ENCODE results near the gene PIR. TPM values are rescaled to one million over a fixed set of nuclear protein-coding genes. Genes with fewer than 3 reads are reported as not detected.

Gene PIR
- total RNA-seq, 2 donors from 2014 or later = 3.1 to 3.8 TPM

- H3K4me1 Mint-ChIP-seq = no peaks in the 10 kb centered on the region
- no peak overlapping the region for H3K27ac Mint-ChIP-seq
- H3K4me3 Mint-ChIP-seq = no peak overlapping the region
- H3K27me3 Mint-ChIP-seq = peaks cover 6% of the 10 kb centered on the region
- H3K36me3 Mint-ChIP-seq (ENCODE audit: low read depth) = no peaks in the 10 kb centered on the region
- H3K9me3 Mint-ChIP-seq = no peaks in the 10 kb centered on the region
- no peak for ATAC-seq (replicated peaks)
Measured at GRCh38 chrX:15504661-15505060, 11.5 kb upstream of the PIR start.

- no peak for ATAC-seq (replicated peaks)
- Mint-ChIP-seq H3K4me3 (no peak overlapping the region), H3K27ac (no peak overlapping the region), H3K36me3 (ENCODE audit: low read depth) (no peaks in the 10 kb centered on the region), H3K9me3 (no peaks in the 10 kb centered on the region), H3K27me3 (peaks cover 9% of the 10 kb centered on the region), H3K4me1 (no peaks in the 10 kb centered on the region)
Measured at GRCh38 chrX:15501506-15501905, 8.4 kb upstream of the PIR start.

GRCh38 chrX:15500497-15500966, 7.4 kb upstream of the PIR start, which contains the start of gene BMX:
Gene BMX, plus strand, starts transcription at chrX:15500807. Its CDS starts 7,547 bp downstream, at chrX:15508354.
- no peak for ATAC-seq (replicated peaks)
- Mint-ChIP-seq H3K9me3 (no peaks in the 10 kb centered on the region), H3K4me1 (no peaks in the 10 kb centered on the region), H3K36me3 (ENCODE audit: low read depth) (no peaks in the 10 kb centered on the region), H3K27me3 (peaks cover 9% of the 10 kb centered on the region), H3K27ac (no peak within 1 kb of the TSS), H3K4me3 (no peak within 1 kb of the TSS)

GRCh38 chrX:15499976-15500375, 6.8 kb upstream of the PIR start:
- no peaks in the 10 kb centered on the region for H3K4me1 Mint-ChIP-seq
- H3K36me3 Mint-ChIP-seq (ENCODE audit: low read depth) = no peaks in the 10 kb centered on the region
- no peak for ATAC-seq (replicated peaks)
- H3K27me3 Mint-ChIP-seq = peaks cover 9% of the 10 kb centered on the region
- no peaks in the 10 kb centered on the region for H3K9me3 Mint-ChIP-seq
- H3K4me3 Mint-ChIP-seq = no peak overlapping the region
- no peak overlapping the region for H3K27ac Mint-ChIP-seq

- Mint-ChIP-seq H3K27me3 (peaks cover 3% of the 10 kb centered on the region), H3K27ac (no peak overlapping the region), H3K4me3 (no peak overlapping the region), H3K4me1 (peaks cover 2% of the 10 kb centered on the region), H3K36me3 (ENCODE audit: low read depth) (no peaks in the 10 kb centered on the region), H3K9me3 (no peaks in the 10 kb centered on the region)
- no peak for ATAC-seq (replicated peaks)
Measured at GRCh38 chrX:15498741-15499140, 5.6 kb upstream of the PIR start.

GRCh38 chrX:15497865-15498264, 4.7 kb upstream of the PIR start:
- peaks cover 3% of the 10 kb centered on the region for H3K27me3 Mint-ChIP-seq
- ATAC-seq (replicated peaks) = no peak
- no peak overlapping the region for H3K4me3 Mint-ChIP-seq
- no peaks in the 10 kb centered on the region for H3K36me3 Mint-ChIP-seq (ENCODE audit: low read depth)
- no peak overlapping the region for H3K27ac Mint-ChIP-seq
- peaks cover 5% of the 10 kb centered on the region for H3K4me1 Mint-ChIP-seq
- no peaks in the 10 kb centered on the region for H3K9me3 Mint-ChIP-seq

- no peak overlapping the region for H3K4me3 Mint-ChIP-seq
- H3K27me3 Mint-ChIP-seq = peaks cover 3% of the 10 kb centered on the region
- H3K9me3 Mint-ChIP-seq = no peaks in the 10 kb centered on the region
- H3K4me1 Mint-ChIP-seq = peaks cover 5% of the 10 kb centered on the region
- no peaks in the 10 kb centered on the region for H3K36me3 Mint-ChIP-seq (ENCODE audit: low read depth)
- no peak for ATAC-seq (replicated peaks)
- no peak overlapping the region for H3K27ac Mint-ChIP-seq
Measured at GRCh38 chrX:15496824-15497223, 3.7 kb upstream of the PIR start.

- Mint-ChIP-seq H3K36me3 (ENCODE audit: low read depth) (no peaks in the 10 kb centered on the region), H3K27me3 (peaks cover 3% of the 10 kb centered on the region), H3K4me3 (no peak overlapping the region), H3K4me1 (peaks cover 5% of the 10 kb centered on the region), H3K9me3 (no peaks in the 10 kb centered on the region), H3K27ac (no peak overlapping the region)
- ATAC-seq (replicated peaks) = no peak
Measured at GRCh38 chrX:15495801-15496200, 2.7 kb upstream of the PIR start.

GRCh38 chrX:15492469-15492868, 664 bp downstream of the PIR start:
- Mint-ChIP-seq H3K27ac (no peak overlapping the region), H3K9me3 (no peaks in the 10 kb centered on the region), H3K36me3 (ENCODE audit: low read depth) (no peaks in the 10 kb centered on the region), H3K4me3 (peak overlapping the region; percentile 78), H3K27me3 (no peaks in the 10 kb centered on the region), H3K4me1 (peaks cover 5% of the 10 kb centered on the region)
- ATAC-seq (replicated peaks) = no peak

- H3K4me1 Mint-ChIP-seq = no peaks in the 10 kb centered on the region
- no peak overlapping the region for H3K27ac Mint-ChIP-seq
- no peak for ATAC-seq (replicated peaks)
- no peaks in the 10 kb centered on the region for H3K36me3 Mint-ChIP-seq (ENCODE audit: low read depth)
- H3K27me3 Mint-ChIP-seq = no peaks in the 10 kb centered on the region
- H3K4me3 Mint-ChIP-seq = no peak overlapping the region
- H3K9me3 Mint-ChIP-seq = no peaks in the 10 kb centered on the region
Measured at GRCh38 chrX:15483891-15484290, 9.2 kb downstream of the PIR start.

- ATAC-seq (replicated peaks) = no peak
- Mint-ChIP-seq H3K9me3 (no peaks in the 10 kb centered on the region), H3K27ac (no peak overlapping the region), H3K27me3 (no peaks in the 10 kb centered on the region), H3K4me1 (no peaks in the 10 kb centered on the region), H3K4me3 (no peak overlapping the region), H3K36me3 (ENCODE audit: low read depth) (no peaks in the 10 kb centered on the region)
Measured at GRCh38 chrX:15475486-15475885, 17.6 kb downstream of the PIR start.

GRCh38 chrX:15475021-15475420, 18.1 kb downstream of the PIR start:
- H3K4me3 Mint-ChIP-seq = no peak overlapping the region
- no peaks in the 10 kb centered on the region for H3K27me3 Mint-ChIP-seq
- H3K27ac Mint-ChIP-seq = no peak overlapping the region
- no peak for ATAC-seq (replicated peaks)
- H3K9me3 Mint-ChIP-seq = no peaks in the 10 kb centered on the region
- no peaks in the 10 kb centered on the region for H3K4me1 Mint-ChIP-seq
- H3K36me3 Mint-ChIP-seq (ENCODE audit: low read depth) = no peaks in the 10 kb centered on the region

GRCh38 chrX:15474028-15474427, 19.1 kb downstream of the PIR start:
- Mint-ChIP-seq H3K4me3 (no peak overlapping the region), H3K9me3 (no peaks in the 10 kb centered on the region), H3K36me3 (ENCODE audit: low read depth) (no peaks in the 10 kb centered on the region), H3K27me3 (no peaks in the 10 kb centered on the region), H3K27ac (no peak overlapping the region), H3K4me1 (no peaks in the 10 kb centered on the region)
- no peak for ATAC-seq (replicated peaks)

GRCh38 chrX:15472531-15472930, 20.6 kb downstream of the PIR start:
- H3K36me3 Mint-ChIP-seq (ENCODE audit: low read depth) = no peaks in the 10 kb centered on the region
- no peak for ATAC-seq (replicated peaks)
- no peak overlapping the region for H3K4me3 Mint-ChIP-seq
- no peaks in the 10 kb centered on the region for H3K9me3 Mint-ChIP-seq
- no peak overlapping the region for H3K27ac Mint-ChIP-seq
- no peaks in the 10 kb centered on the region for H3K4me1 Mint-ChIP-seq
- H3K27me3 Mint-ChIP-seq = no peaks in the 10 kb centered on the region

GRCh38 chrX:15471028-15471427, 22.1 kb downstream of the PIR start:
- H3K27me3 Mint-ChIP-seq = no peaks in the 10 kb centered on the region
- H3K4me3 Mint-ChIP-seq = no peak overlapping the region
- no peak overlapping the region for H3K27ac Mint-ChIP-seq
- H3K9me3 Mint-ChIP-seq = no peaks in the 10 kb centered on the region
- H3K4me1 Mint-ChIP-seq = no peaks in the 10 kb centered on the region
- peak; percentile 64 for ATAC-seq (replicated peaks)
- H3K36me3 Mint-ChIP-seq (ENCODE audit: low read depth) = no peaks in the 10 kb centered on the region

- H3K4me3 Mint-ChIP-seq = no peak overlapping the region
- no peaks in the 10 kb centered on the region for H3K27me3 Mint-ChIP-seq
- H3K9me3 Mint-ChIP-seq = no peaks in the 10 kb centered on the region
- no peaks in the 10 kb centered on the region for H3K4me1 Mint-ChIP-seq
- ATAC-seq (replicated peaks) = no peak
- no peak overlapping the region for H3K27ac Mint-ChIP-seq
- H3K36me3 Mint-ChIP-seq (ENCODE audit: low read depth) = no peaks in the 10 kb centered on the region
Measured at GRCh38 chrX:15469613-15470012, 23.5 kb downstream of the PIR start.

Data from activated T-helper 17 cell treated with anti-CD3 and anti-CD28 coated beads, Interleukin-2, amount 50 U/mL, for 72 hours (primary cell).